NCI-H1694 (cell line): Measurements from ENCODE around the gene PLA2G4E.

Experiments used
- DNase-seq: peaks from one replicate; lab custom pipeline; 2025; lab: John Stamatoyannopoulos, UW

The PLA2G4E gene

DNA sequence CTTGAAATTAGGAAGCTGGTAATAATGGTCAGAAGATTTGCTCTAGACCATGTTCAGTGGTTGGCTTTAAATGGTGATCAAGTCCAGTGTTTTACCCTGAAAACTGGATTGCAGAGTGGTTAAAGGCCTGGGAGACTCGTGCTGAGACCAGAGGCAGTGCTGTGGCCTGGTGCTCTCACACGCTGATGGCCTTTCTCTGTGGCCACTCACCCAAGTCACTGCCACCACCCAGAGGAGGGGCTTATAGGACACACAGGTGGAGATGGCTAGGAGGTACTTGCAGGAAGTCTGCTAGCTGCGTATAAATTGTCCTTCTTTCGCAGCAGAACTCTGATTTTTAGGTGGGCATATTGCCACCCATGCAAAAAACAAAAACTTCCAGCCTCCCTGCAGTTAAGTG lies 42.3 kb downstream of the PLA2G4E start:
- no peak for DNase-seq

DNA sequence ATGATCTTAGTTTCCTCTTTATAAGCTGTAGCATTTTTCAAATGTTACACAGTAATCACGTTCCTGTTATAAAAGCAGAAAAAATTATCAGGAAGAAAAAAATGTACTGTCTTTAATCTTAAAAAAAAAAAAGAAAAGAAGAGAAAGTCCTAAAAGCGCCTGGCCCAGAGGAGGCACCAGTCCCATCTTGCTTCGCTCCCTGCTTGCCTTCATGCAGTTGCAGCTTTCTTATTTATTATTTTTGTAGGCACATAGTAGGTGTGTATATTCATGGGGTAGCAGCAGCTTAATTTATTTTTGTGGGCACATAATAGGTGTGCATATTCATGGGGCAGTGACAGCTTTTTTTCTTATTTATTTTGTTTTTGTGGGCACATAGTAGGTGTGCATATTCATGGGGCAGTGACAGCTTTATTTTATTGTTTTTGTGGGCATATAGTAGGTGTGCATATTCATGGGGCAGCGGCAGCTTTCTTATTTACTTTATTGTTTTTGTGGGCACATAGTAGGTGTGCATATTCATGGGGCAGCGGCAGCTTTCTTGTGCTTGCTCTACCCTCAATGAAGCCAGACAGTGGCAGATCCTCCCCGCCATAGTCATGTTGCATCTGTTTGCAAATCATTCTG lies 43.0 kb downstream of the PLA2G4E start:
- no peak for DNase-seq

DNA sequence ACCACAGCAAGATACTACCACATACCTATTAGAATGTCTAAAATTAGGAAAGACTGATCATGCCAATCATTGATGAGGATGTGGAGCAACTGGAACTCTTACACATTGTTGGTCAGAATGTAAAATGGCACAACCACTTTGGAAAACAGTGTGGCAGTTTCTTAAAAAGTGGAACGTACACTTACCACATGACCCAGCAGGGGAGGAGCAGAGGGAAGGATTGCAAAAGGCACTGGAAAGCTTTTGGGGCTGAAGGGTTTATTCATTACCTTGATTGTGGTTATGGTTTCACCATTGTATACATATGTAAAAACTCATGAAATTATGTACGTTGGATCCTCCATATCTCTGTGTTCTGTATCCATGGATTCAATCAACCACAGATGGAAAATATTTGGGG lies 45.2 kb downstream of the PLA2G4E start:
- DNase-seq: no peak

DNA sequence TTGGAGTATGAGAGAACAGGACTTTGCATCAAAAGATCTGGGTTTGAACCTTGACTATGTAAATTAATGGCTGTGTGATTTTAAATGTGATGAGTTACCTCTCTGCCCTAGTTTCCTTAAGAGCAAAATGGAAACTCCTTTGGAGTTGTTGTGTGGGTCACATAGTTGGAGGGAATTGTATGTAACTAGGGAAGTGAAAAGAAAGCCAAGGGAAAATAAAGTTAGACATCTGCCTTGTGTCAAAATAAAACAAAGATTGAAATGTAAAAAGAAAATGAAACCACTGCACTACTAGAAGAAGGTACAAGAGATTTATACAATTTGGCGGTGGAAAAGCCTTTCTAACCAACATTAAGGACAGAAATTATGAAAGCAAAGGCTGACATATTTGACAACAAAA lies 46.8 kb downstream of the PLA2G4E start:
- DNase-seq: no peak

DNA sequence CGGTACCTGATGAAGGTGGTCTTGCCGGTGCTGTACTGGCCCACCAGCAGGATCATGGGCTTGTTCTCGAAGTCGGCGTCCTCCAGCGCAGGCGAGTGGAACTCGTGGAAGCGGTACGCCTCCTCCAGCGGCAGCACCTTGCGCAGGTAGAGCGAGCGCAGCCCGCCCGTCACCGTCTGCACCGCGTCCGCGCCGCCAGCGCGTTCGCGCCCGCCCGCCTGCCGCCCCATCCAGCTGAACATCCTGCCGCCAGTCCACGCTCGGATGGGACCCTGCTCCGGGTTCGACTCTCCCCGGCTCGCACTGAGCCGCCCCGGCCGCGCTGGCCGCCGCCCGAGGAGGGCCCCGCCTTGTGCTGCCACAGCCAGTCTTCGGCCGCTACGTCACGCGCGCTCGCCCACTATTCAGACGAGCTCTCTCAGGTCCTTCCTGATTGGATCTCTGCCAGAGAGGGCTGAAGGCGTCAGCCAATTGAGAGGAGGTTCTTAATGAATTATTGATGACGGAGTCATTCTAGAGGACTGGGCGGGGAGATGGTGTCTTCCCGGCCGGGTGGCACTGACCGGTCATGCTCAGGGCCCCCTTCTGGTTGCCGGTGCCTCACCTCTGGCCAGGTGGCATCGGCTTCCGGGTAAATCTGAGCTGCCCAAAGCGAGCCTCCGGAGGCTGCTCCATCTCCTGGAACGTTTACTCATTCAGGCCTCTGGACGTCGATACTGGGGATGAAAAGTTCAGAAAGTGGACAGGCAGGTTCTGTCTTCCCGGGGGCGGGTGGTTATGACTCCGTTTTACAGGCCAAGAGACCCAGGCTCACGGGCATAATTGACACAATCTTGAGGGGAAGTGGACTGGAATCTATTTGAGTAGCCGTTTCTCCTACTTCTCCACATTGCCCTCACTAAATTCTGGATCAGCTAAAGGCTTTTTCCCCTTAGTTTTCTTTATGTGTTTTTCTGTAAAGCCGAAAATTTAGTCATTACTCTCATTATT lies 48.3 kb downstream of the PLA2G4E start, which contains the start of gene EHD4:
TSS of gene EHD4 (minus strand) at position 305 of the 990 bp plus-strand sequence. CDS start at position 242, 63 bp downstream.
- peak; percentile 95 for DNase-seq

DNA sequence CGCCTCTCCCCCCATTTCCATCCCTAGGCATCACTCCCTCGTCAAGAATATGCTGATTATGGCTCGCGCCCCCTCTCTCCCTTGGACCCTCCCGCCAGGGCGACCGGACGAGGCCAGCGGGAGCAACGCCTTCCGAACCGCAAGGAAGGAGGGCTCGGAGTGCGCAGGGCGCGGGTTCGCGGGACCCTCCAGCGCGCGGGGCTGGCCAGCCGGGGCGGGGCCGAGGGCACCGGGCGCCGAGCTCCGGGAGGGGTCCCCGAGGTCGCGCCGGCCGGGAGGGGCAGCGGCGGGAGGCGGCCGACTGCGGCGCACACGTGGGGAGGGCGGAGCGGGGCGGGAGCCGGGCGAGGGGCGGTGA lies 49.0 kb downstream of the PLA2G4E start:
- DNase-seq: no peak

DNA sequence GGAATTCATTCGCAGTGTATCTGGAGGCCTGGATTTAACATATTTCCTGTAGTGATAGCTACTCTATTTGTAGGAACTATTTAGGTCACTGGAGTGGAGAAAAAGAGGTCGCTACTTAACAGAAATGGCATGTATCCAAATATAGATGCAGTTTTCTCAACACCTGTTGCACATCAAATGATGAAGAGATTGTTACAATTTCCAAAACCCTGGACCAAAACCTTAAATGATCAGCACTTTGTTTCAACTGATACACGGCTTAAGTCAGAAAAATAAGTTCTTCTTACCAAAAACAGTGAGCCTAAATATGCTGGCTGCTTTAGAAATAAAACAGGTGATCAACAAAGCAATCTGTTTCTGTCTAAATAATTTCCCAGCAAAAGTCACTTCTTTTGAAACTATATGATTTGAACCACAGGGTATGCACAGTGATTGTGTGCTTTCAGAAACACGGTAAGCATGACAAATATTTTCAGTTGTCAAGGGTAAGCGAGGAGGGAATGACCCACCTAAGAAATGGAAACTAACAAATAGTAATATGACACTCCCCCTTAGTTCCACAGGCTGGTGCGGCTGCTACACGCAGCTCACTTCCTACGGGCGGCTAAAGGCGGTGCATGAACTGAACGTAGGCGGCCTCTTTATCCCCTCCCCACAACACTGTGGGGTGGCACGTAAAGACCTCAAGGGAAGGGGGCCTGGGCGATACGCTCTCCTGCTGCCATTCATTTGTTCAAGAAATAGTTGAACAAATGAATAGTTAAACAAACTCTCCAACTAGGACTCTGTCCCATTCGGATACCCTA lies 49.5 kb downstream of the PLA2G4E start:
- peak; percentile 7 for DNase-seq

DNA sequence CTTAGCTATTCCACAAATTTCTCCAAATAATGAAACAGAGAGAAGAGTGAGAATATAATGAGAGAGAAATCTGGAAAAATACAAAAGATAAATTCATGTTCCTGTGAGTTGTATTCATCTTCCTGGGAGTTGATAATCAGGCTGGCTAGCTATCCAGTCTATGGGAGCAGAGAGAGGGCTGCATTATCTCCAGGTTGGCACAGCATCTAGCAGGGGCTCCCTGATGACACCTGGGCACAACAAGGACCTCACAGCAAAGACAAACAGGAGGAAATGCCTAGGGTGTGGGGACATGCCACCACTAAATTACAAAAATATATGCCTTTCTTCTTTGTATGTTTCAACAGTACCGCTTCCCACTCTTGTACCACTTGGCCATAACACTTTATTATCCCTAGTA lies 50.4 kb downstream of the PLA2G4E start:
- no peak for DNase-seq

DNA sequence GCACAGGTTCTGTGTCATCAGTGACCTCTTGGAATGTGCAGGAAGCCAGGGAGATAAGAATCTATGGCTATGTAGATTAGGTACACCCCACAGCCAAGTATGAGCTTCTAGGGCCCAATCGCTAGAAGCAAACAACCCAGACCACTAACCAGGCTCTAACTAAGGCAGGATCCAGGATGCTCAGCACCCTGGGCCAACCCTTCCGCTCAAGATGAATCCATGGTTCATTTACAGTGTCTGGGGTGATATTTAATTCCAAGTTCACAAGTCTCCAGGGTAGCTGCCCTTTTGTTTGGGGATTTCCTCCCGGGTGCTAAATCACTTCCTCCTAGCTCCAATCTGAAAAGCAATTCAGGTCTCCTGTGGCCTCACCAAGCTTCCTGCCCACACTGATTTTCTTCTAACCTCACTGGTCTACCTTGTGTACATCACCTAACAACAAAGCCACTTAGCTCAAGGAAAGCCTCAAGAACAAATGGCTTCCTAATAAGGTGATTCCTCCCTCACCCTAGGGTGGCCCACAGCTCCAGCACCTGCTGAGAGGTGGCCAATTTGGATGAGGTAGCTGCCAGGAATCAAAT lies 50.9 kb downstream of the PLA2G4E start:
- DNase-seq: no peak

DNA sequence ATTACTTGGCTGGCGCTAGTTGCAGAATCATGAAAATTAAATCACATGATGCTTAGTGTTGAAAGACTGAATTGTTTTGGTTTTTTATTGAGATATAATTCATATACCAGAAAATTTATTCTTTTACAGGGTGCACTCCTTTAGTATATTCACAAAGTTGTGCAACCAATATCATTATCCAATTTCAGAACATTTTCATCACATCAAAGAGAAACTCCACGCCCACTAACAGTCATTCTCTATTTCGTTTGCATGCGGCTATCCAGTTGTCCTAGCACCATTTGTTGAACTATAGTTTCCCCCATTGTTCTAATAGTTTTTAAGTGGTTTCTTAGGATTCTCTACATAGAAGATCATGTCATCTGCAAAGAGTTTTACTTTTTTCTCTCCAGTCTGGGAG lies 52.1 kb downstream of the PLA2G4E start:
- no peak for DNase-seq

DNA sequence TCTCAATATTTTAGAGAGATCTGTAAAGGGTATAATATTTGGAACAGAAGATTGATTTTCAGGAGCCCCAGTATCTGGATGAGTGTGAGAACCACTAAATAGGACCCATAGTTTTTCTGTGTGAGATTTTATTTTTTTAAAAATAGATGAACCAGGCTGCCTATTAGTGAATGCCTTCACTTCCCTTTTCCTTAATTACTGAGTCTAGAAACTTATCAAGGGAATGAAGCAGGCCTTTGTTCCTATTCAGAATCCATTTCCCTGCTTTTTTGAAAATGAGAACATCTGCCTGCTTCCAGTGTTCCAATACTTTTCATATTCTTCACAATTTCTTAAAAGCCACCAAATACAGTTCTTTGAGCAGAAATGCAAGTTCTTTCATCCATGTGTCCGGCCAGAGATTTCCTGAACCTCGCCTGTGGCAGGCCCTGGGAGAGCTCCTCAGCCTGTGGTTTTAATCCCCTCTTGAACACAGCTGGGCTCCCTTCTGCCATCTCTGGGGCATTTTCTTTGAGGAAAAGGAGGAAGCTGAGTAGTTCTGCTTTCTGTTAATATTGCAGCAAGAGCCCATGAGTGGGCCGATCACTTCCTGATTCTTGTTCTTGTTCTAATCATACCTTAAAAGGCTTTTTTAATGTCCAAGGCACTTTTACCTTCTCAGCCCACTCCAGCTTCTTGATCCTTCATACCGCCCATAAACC lies 53.2 kb downstream of the PLA2G4E start:
- DNase-seq: no peak

DNA sequence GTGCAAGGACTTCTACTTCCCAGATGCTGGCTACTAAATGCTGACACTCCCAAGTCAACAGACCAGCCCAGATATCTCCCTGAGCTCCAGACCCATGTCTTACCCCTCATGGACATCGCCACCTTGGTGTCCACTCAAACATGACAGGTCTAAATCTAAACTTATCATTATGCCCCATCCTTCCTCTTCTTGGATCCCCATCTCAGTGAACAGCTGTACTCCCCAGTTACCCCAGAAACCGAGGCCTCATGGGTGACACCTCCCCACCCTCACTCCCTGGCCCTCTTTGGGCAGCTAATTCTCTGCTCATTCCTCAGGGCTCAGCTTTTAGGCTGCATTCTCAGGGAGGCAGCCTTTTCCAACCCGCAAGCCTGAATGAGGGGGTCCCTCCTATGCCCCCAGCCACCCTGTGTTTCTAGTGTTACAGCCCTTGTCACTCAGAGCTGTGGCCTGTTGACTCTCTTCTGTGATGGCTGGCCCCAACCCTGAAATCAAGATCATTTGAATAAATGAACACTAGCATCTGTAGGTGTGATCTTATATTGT lies 53.8 kb downstream of the PLA2G4E start:
- no peak for DNase-seq

DNA sequence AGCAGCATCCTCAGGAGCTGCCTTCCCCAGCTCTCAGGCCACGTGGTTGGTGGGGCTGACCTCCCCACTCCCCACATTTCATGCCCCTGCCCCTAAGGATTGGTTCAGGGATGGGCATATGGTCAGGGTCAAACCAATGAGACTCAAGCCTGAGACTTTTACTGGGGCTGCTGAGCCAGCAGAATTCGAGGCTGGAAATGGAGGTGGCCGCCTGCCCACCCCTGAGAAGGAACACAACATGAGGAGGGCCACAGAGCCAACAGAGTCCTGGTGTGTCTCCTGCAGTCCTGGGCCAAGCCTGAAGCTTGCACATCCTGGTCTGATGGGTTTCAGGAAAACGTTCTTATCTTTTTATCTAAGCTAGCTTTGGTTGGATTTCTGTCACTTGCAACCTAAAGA lies 54.4 kb downstream of the PLA2G4E start:
- DNase-seq: no peak

DNA sequence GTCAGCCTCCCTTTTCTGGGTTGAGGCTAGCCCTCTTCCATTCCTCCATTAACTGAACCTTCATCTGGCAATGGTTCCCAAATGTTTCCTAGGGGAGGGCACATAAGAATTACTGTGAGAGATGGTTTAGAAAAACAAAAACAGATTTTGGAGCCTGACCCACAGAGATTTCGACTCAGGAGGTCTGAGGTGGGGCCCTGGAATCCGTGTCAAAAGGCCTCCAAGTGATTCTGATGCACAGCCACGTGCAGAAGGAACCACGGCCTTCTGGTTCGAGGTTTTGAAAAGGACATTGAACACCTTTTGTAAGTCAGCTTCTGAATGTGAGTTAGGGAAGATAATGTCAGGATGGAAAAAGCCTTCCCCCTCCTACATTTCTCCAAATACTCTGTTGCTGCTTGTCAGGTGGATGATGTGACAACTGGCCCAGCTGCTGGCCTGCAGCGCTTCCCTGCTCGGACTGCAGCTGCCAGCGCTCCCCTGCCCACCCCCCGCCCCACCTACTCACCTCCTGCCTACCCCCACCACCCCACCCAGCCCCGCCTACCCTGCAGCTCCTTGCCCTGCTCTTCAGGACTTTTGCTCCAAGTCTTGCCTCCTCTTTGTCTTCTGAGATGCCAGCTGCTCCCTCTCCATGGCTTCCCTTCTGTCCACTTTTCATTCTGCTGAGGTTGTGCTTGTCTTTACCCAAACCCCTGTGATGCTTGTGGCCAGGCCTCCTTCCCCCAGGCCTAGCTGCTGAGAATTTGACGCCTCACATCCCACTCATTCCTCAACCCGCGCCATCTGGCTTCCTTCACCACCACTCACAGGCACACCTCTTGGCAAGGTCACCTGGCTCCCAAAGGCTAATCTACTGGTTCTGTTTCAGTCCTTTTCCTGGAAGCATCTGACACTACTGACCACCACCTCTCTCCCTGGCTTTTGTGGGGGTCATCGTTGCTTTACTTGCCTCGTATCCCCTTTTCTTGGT lies 55.1 kb downstream of the PLA2G4E start:
- no peak for DNase-seq

DNA sequence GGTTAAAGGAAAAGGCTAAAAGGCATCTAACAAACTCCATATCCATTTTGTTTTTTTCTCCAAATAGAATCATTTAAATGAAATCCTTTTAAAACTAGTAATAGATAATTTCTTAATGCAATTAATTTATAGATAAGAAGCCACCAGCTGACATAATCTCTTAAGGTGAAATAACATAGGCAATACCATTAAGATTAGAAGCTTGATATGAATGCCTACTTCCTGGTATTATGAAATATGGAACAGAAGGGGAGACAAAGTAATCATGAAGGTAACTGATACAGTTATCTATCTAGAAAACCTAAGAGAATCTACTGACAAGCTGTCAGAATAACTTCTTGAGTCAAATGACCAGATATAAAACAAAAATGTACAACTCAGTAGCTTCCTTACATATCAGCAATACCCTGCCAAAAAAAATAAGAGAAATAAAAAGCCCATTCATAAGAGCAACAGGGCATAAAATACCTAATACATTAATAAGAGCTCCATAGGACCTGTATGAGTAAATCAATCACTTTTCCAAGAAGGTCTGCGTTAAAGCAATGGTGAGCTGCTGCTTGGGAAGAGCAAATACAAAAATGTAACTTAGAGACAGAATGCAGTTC lies 59.1 kb downstream of the PLA2G4E start:
- no peak for DNase-seq

DNA sequence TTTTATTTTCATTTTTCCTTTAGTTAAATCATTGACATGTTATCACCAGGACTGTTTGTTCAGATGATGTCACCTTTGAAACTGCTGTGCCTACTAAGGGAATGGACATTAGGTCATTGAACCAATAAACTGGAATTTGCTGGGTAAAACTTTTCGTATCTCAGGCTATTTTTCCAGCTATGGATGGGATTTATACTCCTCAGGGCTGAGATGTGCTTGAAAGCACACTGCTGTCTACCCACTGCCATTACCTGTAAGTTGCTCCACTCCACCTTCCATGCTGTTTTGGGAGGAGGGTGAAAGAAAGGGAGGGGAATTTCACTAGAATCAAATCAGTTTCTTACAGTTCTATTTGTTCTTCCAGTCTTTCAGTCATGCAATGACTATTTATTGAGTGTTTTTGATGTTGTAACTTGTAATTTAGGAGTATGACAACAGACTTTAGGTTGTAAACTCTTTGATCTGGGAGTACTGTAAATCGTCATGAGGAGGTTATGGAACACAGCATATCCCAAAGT lies 59.8 kb downstream of the PLA2G4E start:
- no peak for DNase-seq

DNA sequence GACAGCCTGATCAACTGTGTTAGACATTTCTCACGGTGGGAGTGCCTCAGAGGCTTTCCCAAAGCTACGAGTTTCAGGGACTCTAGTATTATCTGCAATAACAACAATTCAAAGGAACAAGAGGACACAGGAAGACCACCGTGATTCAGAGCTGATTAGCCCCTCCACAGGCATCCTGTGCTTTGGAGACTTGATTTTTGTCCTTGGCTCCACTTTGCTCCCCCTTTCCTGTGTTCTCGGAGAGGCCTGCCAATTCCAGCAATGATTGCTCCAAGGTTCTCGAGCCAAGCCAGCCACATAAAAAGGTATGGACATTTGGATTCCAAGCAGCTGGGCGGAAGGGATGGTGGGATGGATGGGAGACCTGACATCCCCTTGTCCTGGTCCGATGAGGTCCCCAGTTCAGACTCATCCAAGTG lies 62.8 kb downstream of the PLA2G4E start:
- no peak for DNase-seq

DNA sequence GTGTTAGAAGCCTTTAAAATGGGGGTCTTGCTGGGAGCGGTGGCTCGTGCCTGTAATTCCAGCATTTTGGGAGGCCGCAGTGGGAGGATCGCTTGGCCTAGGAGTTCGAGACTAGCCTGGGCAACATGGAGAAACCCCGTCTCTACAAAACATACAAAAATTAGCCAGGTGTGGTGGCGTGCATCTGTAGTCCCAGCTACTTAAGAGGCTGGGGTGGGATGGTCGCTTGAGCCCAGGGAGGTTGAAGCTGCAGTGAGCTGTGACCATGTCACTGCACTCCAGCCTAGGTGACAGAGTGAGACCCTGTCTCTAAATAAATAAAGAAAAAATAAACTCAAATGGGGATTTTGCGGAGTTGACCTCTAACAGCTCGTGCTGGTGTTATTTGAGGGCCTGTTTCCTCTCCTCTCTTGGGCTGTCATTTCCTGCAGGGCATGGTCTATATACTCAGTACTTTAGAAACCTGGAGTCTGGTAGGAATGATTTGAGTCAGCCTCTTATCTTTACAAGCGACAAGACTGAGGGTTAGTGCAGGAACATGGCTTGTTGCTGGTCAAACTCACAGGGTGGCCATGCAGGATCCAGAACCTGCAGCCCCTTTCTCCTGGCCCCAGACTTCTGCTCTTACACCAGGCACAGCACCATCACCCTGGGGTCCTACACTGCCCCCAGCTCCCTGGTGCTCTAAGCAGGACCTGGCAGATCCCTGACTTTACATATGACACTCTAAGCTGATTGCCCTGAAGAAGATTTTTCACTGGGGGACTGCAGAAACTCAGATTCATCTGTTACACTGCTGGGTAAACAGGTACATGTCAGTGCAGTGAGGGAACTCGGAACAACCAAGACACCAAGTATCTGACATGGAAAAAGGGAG lies 63.6 kb downstream of the PLA2G4E start:
- DNase-seq: no peak
